ENCODE measurements around the gene LSM11.

Gene LSM11

GRCh38 chr5:157778121-157778805, 34.8 kb downstream of the LSM11 start:
- peak; percentile 63 for DNase-seq

- no peak for DNase-seq
These were observed 35.7 kb downstream of the LSM11 start for GRCh38 chr5:157779221-157779620.

GRCh38 chr5:157785801-157786200, 42.3 kb downstream of the LSM11 start:
- peak; percentile 61 for DNase-seq

- DNase-seq, result no peak
These were observed 49.8 kb downstream of the LSM11 start for GRCh38 chr5:157793301-157793700.

- DNase-seq, result no peak
These were observed 56.1 kb downstream of the LSM11 start for GRCh38 chr5:157799578-157799977.

GRCh38 chr5:157800137-157800536, 56.6 kb downstream of the LSM11 start:
- DNase-seq, result no peak

GRCh38 chr5:157802736-157803135, 59.2 kb downstream of the LSM11 start:
- no peak for DNase-seq

- no peak for DNase-seq
These were observed 64.5 kb downstream of the LSM11 start for GRCh38 chr5:157808043-157808442.

Data from DMS79 (cell line).